Ascending aorta (tissue), 2 donors: ENCODE data around the gene SLC16A10. TPM values are rescaled to one million over a fixed set of nuclear protein-coding genes. Genes with fewer than 3 reads are reported as not detected.

ENCODE experiments used
- DNase-seq, 2 donors: peaks; one replicate each; pipeline ENCODE4 v3.0.0-alpha.2; 2019; ENCODE audit warnings: low spot score in 2 of 2
- H3K27ac ChIP-seq, 2 donors: fragments of 200-600 bp; sonication (generic); one replicate each; pipeline ENCODE4 v1.5.1; 2016 to 2017; ENCODE audit warnings: mild to moderate bottlenecking in 1 of 2
- H3K27me3 ChIP-seq: fragments of 200-600 bp; sonication (generic); one replicate; pipeline ENCODE4 v1.5.1; 2017
- H3K36me3 ChIP-seq, 2 donors: fragments of 200-600 bp; sonication (generic); one replicate each; pipeline ENCODE4 v1.5.1; 2016
- H3K4me1 ChIP-seq, 2 donors: fragments of 200-600 bp; sonication (generic); one replicate each; pipeline ENCODE4 v1.5.1; 2016 to 2017; ENCODE audit warnings: mild to moderate bottlenecking in 1 of 2
- H3K4me3 ChIP-seq, 2 donors: fragments of 200-600 bp; sonication (generic); one replicate each; pipeline ENCODE4 v1.5.1; 2016 to 2017; ENCODE audit warnings: mild to moderate bottlenecking in 1 of 2
- H3K9me3 ChIP-seq, 2 donors: fragments of 200-600 bp; sonication (generic); one replicate each; pipeline ENCODE4 v1.5.1; 2016
- CTCF ChIP-seq, 3 experiments: fragments of 200-600 bp in 2 of 3; fragments of 450-650 bp in 1 of 3; sonication (generic) in 2 of 3; IDR thresholded peaks; one replicate each; pipeline ENCODE4 v1.5.1; 2016 to 2019; ENCODE audit warnings: antibody characterized with exemption in 3 of 3, mild to moderate bottlenecking in 1 of 3, moderate library complexity in 1 of 3
- intact Hi-C: fragments of 100-400 bp; cut with DNase I; formaldehyde crosslinking; loops from one replicate; pipeline ENCODE4 v1.15.1; 2023
- total RNA-seq: library from RNA; depleted of rRNA; stranded (reverse); fragments of >200 nt; gene quantifications from one replicate; pipeline ENCODE4 v1.1.0, GENCODE V29; 2016

The SLC16A10 gene
- total RNA-seq, 1 donor from 2014 or later: 7.8 TPM

DNA sequence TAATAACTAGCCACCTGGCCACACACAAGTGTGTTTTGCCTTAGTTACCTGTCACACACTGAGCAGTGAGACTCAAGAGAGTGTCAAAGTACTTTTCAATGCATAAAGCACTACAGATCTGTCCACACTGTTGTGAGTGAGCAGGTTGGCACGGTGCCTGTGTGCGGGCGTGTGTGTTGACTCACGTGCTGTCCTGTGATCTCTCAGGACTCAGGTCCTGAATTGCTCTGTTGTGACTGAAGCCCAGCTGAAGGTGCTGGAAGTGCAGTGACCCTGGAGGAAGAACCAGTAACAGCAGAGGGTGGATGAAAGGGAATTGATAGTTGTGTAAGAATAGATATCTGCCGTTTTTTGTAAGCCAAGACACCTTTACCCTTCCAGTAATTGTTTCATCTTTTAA lies 18.3 kb downstream of the SLC16A10 start:
- DNase-seq: no peak
- H3K27me3 ChIP-seq: no peaks in the 10 kb centered on the region
- intact Hi-C loops: no loop called here
- peaks cover 0 to 11% of the 10 kb centered on the region in 2 donors for H3K9me3 ChIP-seq
- no peak overlapping the region for H3K4me3 ChIP-seq
- H3K27ac ChIP-seq: no peak overlapping the region
- no peaks in the 10 kb centered on the region for H3K4me1 ChIP-seq
- no peak for TF ChIP-seq CTCF (IDR thresholded peaks at IDR 0.05)
- no peaks in the 10 kb centered on the region for H3K36me3 ChIP-seq

GRCh38 chr6:111107589-111107988 lies 20.3 kb downstream of the SLC16A10 start:
- no peak overlapping the region for H3K27ac ChIP-seq
- no peaks in the 10 kb centered on the region for H3K4me1 ChIP-seq
- no peaks in the 10 kb centered on the region for H3K36me3 ChIP-seq
- no peaks in the 10 kb centered on the region for H3K27me3 ChIP-seq
- no peak for TF ChIP-seq CTCF (IDR thresholded peaks at IDR 0.05)
- intact Hi-C loops: no loop called here
- no peak for DNase-seq
- peaks cover 0 to 11% of the 10 kb centered on the region in 2 donors for H3K9me3 ChIP-seq
- no peak overlapping the region for H3K4me3 ChIP-seq

- Histone ChIP-seq H3K27ac (no peak overlapping the region), H3K9me3 (peaks cover 0 to 11% of the 10 kb centered on the region in 2 donors), H3K36me3 (no peaks in the 10 kb centered on the region), H3K27me3 (no peaks in the 10 kb centered on the region), H3K4me1 (peaks cover 0 to 4% of the 10 kb centered on the region in 2 donors), H3K4me3 (no peak overlapping the region)
- DNase-seq: no peak
- TF ChIP-seq CTCF (IDR thresholded peaks at IDR 0.05): no peak
- intact Hi-C loops: no loop called here
Observed at GRCh38 chr6:111110036-111110435, 22.7 kb downstream of the SLC16A10 start.

DNA sequence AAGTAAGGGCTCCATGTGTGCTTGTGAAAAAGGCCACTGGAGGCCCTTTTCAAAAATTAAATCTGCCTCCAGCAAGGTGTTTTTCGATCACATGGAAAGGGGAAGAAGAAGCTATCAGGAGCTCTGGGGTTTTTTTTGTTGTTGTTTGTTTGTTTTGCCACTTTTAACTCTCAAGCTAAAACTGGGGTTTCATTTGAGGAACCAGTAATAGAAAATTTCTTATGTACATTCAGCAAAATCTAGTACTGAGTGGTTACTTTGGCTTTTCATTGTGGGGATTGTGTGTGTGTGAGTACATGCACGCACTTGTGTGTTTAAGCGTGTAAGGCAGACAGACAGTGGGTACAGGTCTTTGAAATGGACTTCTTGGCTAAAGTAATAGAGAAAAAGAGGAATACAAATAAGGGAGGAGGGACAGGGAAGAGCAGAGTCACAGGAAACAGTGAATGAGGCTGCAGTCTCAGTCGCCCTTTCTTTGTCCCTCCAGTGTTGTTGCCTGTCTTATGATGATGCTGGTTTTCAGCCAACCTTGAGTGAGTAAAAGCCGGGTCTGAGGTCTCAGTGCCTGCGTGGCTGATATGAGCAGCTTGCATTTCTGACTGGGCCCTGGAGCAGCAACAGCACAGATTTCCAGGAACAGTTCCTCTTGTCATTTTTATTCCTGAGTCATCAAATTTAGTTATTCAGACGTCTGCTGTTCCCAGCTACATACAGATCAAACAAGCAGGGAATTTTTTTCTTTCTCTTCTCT lies 26.2 kb downstream of the SLC16A10 start:
- peak; percentile 41 to 75 for DNase-seq
- H3K27me3 ChIP-seq: no peaks in the 10 kb centered on the region
- peaks cover 0 to 4% of the 10 kb centered on the region in 2 donors for H3K4me1 ChIP-seq
- no peaks in the 10 kb centered on the region for H3K36me3 ChIP-seq
- TF ChIP-seq CTCF (IDR thresholded peaks at IDR 0.05): no peak
- H3K27ac ChIP-seq: peak overlapping the region in 1 of 2 donors; percentile 55
- H3K4me3 ChIP-seq: no peak overlapping the region
- intact Hi-C loops: no loop called here
- H3K9me3 ChIP-seq: no peaks in the 10 kb centered on the region

GRCh38 chr6:111114087-111114443 lies 26.8 kb downstream of the SLC16A10 start:
- Histone ChIP-seq H3K27me3 (no peaks in the 10 kb centered on the region), H3K27ac (peak overlapping the region in 1 of 2 donors; percentile 55), H3K4me1 (peaks cover 0 to 4% of the 10 kb centered on the region in 2 donors), H3K4me3 (no peak overlapping the region), H3K36me3 (no peaks in the 10 kb centered on the region), H3K9me3 (no peaks in the 10 kb centered on the region)
- TF ChIP-seq CTCF (IDR thresholded peaks at IDR 0.05): no peak
- no peak for DNase-seq
- intact Hi-C loops: no loop called here
